ENCODE data around the gene FAM168A.
"Not testable (repeated sequence)": the region's sequence is repeated elsewhere in the genome, so short reads cannot be mapped to it uniquely, and the experiment has no call there.

FAM168A gene

DNA sequence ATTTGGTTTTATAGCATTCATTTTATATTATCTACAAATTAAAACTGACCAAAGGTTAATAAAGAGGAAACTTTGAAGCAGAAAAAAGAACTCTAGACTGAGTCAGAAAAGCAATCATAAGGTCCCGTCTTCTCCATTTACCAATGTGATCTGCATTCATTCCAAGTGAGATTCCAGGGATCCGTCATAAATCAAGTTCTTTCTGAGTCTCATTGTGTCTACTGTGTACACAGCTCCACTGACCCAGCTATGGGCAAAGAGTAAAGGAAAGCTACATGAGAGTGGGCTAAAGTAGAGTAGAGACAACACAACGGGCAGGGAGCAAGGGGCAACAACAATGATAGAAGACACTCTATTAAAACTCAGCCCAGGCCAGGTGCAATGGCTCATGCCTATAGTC is 15.3 kb downstream of the FAM168A start:
- no peak overlapping the region for H3K4me3 Mint-ChIP-seq
- H3K4me1 Mint-ChIP-seq (ENCODE audit: low read depth), result peaks cover 15% of the 10 kb centered on the region
- H3K27ac Mint-ChIP-seq, result no peak overlapping the region
- peaks cover 25% of the 10 kb centered on the region for H3K36me3 Mint-ChIP-seq (ENCODE audit: low read depth)
- intact Hi-C loops (cut with micrococcal nuclease), result no loop called here
- no peaks in the 10 kb centered on the region for H3K27me3 Mint-ChIP-seq
- no peaks in the 10 kb centered on the region for H3K9me3 Mint-ChIP-seq

DNA sequence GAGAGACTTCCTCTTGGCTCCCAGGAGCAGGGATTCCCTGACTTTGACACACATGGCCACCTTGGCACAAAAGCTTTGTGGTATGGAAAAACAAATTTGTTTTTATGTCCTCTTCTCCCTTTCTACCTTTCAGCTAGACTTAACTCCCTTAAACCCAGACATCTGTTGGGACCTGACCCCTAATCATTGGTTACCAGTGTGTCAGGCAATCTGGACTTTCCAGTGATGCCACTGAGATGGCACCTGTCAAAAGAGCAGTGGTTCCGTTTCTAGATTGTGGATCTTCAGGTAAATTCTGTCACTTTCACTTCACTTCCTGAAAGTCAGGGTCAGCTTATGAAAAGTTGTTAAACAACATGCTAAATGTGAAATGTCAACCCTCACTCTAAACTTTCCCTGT is 17.2 kb downstream of the FAM168A start:
- Mint-ChIP-seq H3K36me3 (ENCODE audit: low read depth) (peaks cover 34% of the 10 kb centered on the region), H3K4me1 (ENCODE audit: low read depth) (peaks cover 18% of the 10 kb centered on the region)
- H3K9me3 Mint-ChIP-seq; H3K4me3 Mint-ChIP-seq; H3K27ac Mint-ChIP-seq; intact Hi-C loops (cut with micrococcal nuclease); H3K27me3 Mint-ChIP-seq: not testable (repeated sequence)

- Mint-ChIP-seq H3K27ac (no peak overlapping the region), H3K36me3 (ENCODE audit: low read depth) (peaks cover 32% of the 10 kb centered on the region), H3K27me3 (no peaks in the 10 kb centered on the region), H3K9me3 (no peaks in the 10 kb centered on the region), H3K4me1 (ENCODE audit: low read depth) (peaks cover 18% of the 10 kb centered on the region), H3K4me3 (no peak overlapping the region)
- intact Hi-C loops (cut with micrococcal nuclease), result no loop called here
These were observed 18.1 kb downstream of the FAM168A start for GRCh38 chr11:73579641-73580434.

- peaks cover 27% of the 10 kb centered on the region for H3K36me3 Mint-ChIP-seq (ENCODE audit: low read depth)
- intact Hi-C loops (cut with micrococcal nuclease), result no loop called here
- no peak overlapping the region for H3K27ac Mint-ChIP-seq
- peaks cover 18% of the 10 kb centered on the region for H3K4me1 Mint-ChIP-seq (ENCODE audit: low read depth)
- H3K4me3 Mint-ChIP-seq, result no peak overlapping the region
- H3K9me3 Mint-ChIP-seq, result no peaks in the 10 kb centered on the region
- H3K27me3 Mint-ChIP-seq, result no peaks in the 10 kb centered on the region
These were observed 19.2 kb downstream of the FAM168A start for GRCh38 chr11:73578592-73579185.

- no peak overlapping the region for H3K4me3 Mint-ChIP-seq
- H3K4me1 Mint-ChIP-seq (ENCODE audit: low read depth), result peaks cover 21% of the 10 kb centered on the region
- no peak overlapping the region for H3K27ac Mint-ChIP-seq
- no peaks in the 10 kb centered on the region for H3K27me3 Mint-ChIP-seq
- peaks cover 27% of the 10 kb centered on the region for H3K36me3 Mint-ChIP-seq (ENCODE audit: low read depth)
- intact Hi-C loops (cut with micrococcal nuclease), result no loop called here
- H3K9me3 Mint-ChIP-seq, result no peaks in the 10 kb centered on the region
These were observed 20.4 kb downstream of the FAM168A start for GRCh38 chr11:73577496-73577917.

DNA sequence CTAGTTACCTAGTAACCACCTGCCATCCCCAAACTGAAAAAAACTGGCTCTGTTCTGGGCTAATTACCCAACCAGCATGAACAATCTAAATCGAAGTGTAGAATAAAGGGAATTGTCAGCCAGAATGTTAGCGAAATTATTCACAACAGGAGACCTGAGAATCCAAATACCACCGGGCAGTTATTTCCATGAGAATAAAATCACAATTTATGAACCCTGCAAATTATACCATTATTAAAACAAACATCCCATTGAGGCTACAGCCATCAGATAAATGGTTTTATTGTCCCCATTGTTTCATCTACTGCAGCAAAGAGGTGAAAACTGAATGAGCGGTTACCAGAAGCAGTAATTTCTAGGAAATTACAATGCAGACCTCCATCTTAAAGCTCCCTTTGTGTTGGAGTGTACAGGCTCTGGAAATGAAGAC is 21.7 kb downstream of the FAM168A start:
- no peak overlapping the region for H3K4me3 Mint-ChIP-seq
- peaks cover 27% of the 10 kb centered on the region for H3K36me3 Mint-ChIP-seq (ENCODE audit: low read depth)
- no peak overlapping the region for H3K27ac Mint-ChIP-seq
- intact Hi-C loops (cut with micrococcal nuclease), result no loop called here
- no peaks in the 10 kb centered on the region for H3K27me3 Mint-ChIP-seq
- peaks cover 20% of the 10 kb centered on the region for H3K4me1 Mint-ChIP-seq (ENCODE audit: low read depth)
- no peaks in the 10 kb centered on the region for H3K9me3 Mint-ChIP-seq

GRCh38 chr11:73571982-73572381 is 25.9 kb downstream of the FAM168A start:
- intact Hi-C loops (cut with micrococcal nuclease); H3K27ac Mint-ChIP-seq; H3K4me1 Mint-ChIP-seq (ENCODE audit: low read depth); H3K9me3 Mint-ChIP-seq; H3K4me3 Mint-ChIP-seq; H3K27me3 Mint-ChIP-seq: not testable (repeated sequence)
- H3K36me3 Mint-ChIP-seq (ENCODE audit: low read depth), result peaks cover 33% of the 10 kb centered on the region

- no peak overlapping the region for H3K27ac Mint-ChIP-seq
- intact Hi-C loops (cut with micrococcal nuclease), result no loop called here
These were observed 27.3 kb downstream of the FAM168A start for GRCh38 chr11:73570415-73571114.

GRCh38 chr11:73566977-73567755 is 30.7 kb downstream of the FAM168A start:
- no peaks in the 10 kb centered on the region for H3K9me3 Mint-ChIP-seq
- intact Hi-C loops (cut with micrococcal nuclease), result no loop called here
- peaks cover 15% of the 10 kb centered on the region for H3K4me1 Mint-ChIP-seq (ENCODE audit: low read depth)
- H3K27ac Mint-ChIP-seq, result no peak overlapping the region
- H3K27me3 Mint-ChIP-seq, result no peaks in the 10 kb centered on the region
- H3K36me3 Mint-ChIP-seq (ENCODE audit: low read depth), result peaks cover 31% of the 10 kb centered on the region
- H3K4me3 Mint-ChIP-seq, result no peak overlapping the region

More at GRCh38 chr11:73570415-73571114, 27.3 kb downstream of the FAM168A start:
- Mint-ChIP-seq H3K4me1 (ENCODE audit: low read depth) (peaks cover 7% of the 10 kb centered on the region), H3K27me3 (no peaks in the 10 kb centered on the region), H3K9me3 (no peaks in the 10 kb centered on the region), H3K36me3 (ENCODE audit: low read depth) (peaks cover 31% of the 10 kb centered on the region), H3K4me3 (no peak overlapping the region)

DNA sequence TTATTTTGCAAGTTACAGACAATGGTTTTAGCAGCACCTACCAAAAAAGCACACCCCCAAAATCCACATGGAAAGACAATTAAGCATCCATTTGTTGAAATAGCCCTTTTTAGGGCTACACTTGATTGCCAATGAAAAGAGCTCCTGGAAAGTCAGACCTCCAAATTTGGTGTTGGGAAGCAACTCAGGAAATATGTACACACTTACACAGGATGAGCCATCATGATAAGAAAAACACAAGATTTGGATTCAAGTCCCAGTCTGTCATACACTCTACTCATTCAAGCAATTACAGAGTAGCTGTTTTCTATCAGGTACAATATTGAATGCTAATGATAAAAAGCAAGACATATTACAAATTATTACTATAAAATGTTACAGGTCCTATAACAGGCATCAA is 31.5 kb downstream of the FAM168A start:
- no peaks in the 10 kb centered on the region for H3K27me3 Mint-ChIP-seq
- H3K4me1 Mint-ChIP-seq (ENCODE audit: low read depth), result peaks cover 15% of the 10 kb centered on the region
- no peaks in the 10 kb centered on the region for H3K9me3 Mint-ChIP-seq
- H3K4me3 Mint-ChIP-seq, result no peak overlapping the region
- peaks cover 31% of the 10 kb centered on the region for H3K36me3 Mint-ChIP-seq (ENCODE audit: low read depth)
- H3K27ac Mint-ChIP-seq, result no peak overlapping the region
- intact Hi-C loops (cut with micrococcal nuclease), result no loop called here

DNA sequence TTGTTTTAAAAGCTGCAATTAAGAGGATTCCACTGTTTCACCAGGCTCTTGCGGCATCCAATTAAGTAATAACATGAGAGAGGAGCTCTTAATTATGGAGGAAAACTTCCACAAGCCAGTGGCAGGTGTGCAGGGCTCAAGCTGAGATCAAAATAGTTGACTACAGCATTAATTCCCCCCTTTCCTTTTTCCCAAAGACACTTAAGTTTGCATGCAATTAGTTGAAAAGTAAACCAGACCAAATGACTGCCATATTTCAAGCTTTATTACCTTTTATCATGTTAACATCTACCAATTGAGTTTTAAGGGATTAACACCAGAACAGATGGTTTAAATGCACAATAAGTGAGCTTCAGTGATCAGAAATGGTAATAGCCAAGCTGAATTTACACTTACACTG is 32.1 kb downstream of the FAM168A start:
- H3K4me3 Mint-ChIP-seq, result no peak overlapping the region
- intact Hi-C loops (cut with micrococcal nuclease), result no loop called here
- no peaks in the 10 kb centered on the region for H3K9me3 Mint-ChIP-seq
- H3K27ac Mint-ChIP-seq, result no peak overlapping the region
- no peaks in the 10 kb centered on the region for H3K27me3 Mint-ChIP-seq
- H3K36me3 Mint-ChIP-seq (ENCODE audit: low read depth), result peaks cover 31% of the 10 kb centered on the region
- H3K4me1 Mint-ChIP-seq (ENCODE audit: low read depth), result peaks cover 15% of the 10 kb centered on the region

GRCh38 chr11:73564903-73565302 is 33.0 kb downstream of the FAM168A start:
- no peaks in the 10 kb centered on the region for H3K9me3 Mint-ChIP-seq
- H3K27me3 Mint-ChIP-seq, result no peaks in the 10 kb centered on the region
- peaks cover 26% of the 10 kb centered on the region for H3K36me3 Mint-ChIP-seq (ENCODE audit: low read depth)
- no peak overlapping the region for H3K4me3 Mint-ChIP-seq
- peaks cover 16% of the 10 kb centered on the region for H3K4me1 Mint-ChIP-seq (ENCODE audit: low read depth)
- intact Hi-C loops (cut with micrococcal nuclease), result no loop called here
- no peak overlapping the region for H3K27ac Mint-ChIP-seq

GRCh38 chr11:73563539-73564200 is 34.2 kb downstream of the FAM168A start:
- H3K4me3 Mint-ChIP-seq, result no peak overlapping the region
- intact Hi-C loops (cut with micrococcal nuclease), result no loop called here
- H3K27me3 Mint-ChIP-seq, result no peaks in the 10 kb centered on the region
- H3K36me3 Mint-ChIP-seq (ENCODE audit: low read depth), result peaks cover 19% of the 10 kb centered on the region
- peaks cover 20% of the 10 kb centered on the region for H3K4me1 Mint-ChIP-seq (ENCODE audit: low read depth)
- no peaks in the 10 kb centered on the region for H3K9me3 Mint-ChIP-seq
- H3K27ac Mint-ChIP-seq, result no peak overlapping the region
